Tibial nerve (tissue), 4 donors: Measurements from ENCODE around the gene PHF12. TPM values are rescaled to one million over a fixed set of nuclear protein-coding genes. Genes with fewer than 3 reads are reported as not detected.
A peak's percentile ranks its signal among the peaks of the same experiment; 100 is the strongest.

Experiments
- DNase-seq, 2 donors: peaks; one replicate each; pipeline ENCODE4 v3.0.0-alpha.2; 2019; ENCODE audit warnings: low spot score in 2 of 2
- H3K27ac ChIP-seq, 4 donors: fragments of 200-600 bp; sonication (generic) in 3 of 4; one replicate each; pipeline ENCODE4 v1.5.1; 2017 to 2019; ENCODE audit warnings: mild to moderate bottlenecking in 1 of 4
- H3K27me3 ChIP-seq, 2 donors: fragments of 200-600 bp; sonication (generic) in 1 of 2; one replicate each; pipeline versions ENCODE4 v1.5.1 to v1.6.0; 2017 to 2019
- H3K36me3 ChIP-seq, 3 donors: fragments of 200-600 bp; sonication (generic); one replicate each; pipeline ENCODE4 v1.5.1; 2018 to 2019
- H3K4me1 ChIP-seq, 4 donors: fragments of 200-600 bp; sonication (generic) in 3 of 4; one replicate each; pipeline ENCODE4 v1.5.1; 2017 to 2019
- H3K4me3 ChIP-seq, 4 donors: fragments of 200-600 bp; sonication (generic) in 3 of 4; one replicate each; pipeline ENCODE4 v1.5.1; 2017 to 2019; ENCODE audit warnings: mild to moderate bottlenecking in 1 of 4, moderate library complexity in 1 of 4
- H3K9me3 ChIP-seq, 4 donors: fragments of 200-600 bp; sonication (generic) in 3 of 4; one replicate each; pipeline ENCODE4 v1.5.1; 2017 to 2019
- CTCF ChIP-seq, 5 experiments: fragments of 200-600 bp in 3 of 5; fragments of 450-650 bp in 2 of 5; sonication (generic) in 3 of 5; IDR thresholded peaks; one replicate each; pipeline ENCODE4 v1.5.1; 2016 to 2019; ENCODE audit warnings: antibody characterized with exemption in 5 of 5, mild to moderate bottlenecking in 3 of 5, moderate library complexity in 2 of 5
- EP300 ChIP-seq, 2 donors: sonication (generic); formaldehyde crosslinking; IDR thresholded peaks; one replicate each; pipeline ENCODE4 v1.6.1; 2017; ENCODE audit warnings: antibody characterized with exemption in 2 of 2, mild to moderate bottlenecking in 1 of 2
- POLR2A ChIP-seq, 2 donors: fragments of 450-650 bp; IDR thresholded peaks; one replicate each; pipeline ENCODE4 v1.6.1; 2017; ENCODE audit warnings: antibody characterized with exemption in 2 of 2, mild to moderate bottlenecking in 2 of 2, moderate library complexity in 2 of 2
- WGBS, 2 donors: methylation state at CpG; one replicate each; pipeline ENCODE4 v1.1.5; 2018; 5-methylcytosine and 5-hydroxymethylcytosine counted together
- total RNA-seq, 4 donors: library from RNA; depleted of rRNA; stranded (reverse); fragments of >200 nt; gene quantifications; one replicate each; pipeline ENCODE4 v1.1.0, GENCODE V29; 2016

Gene PHF12
- total RNA-seq, 4 donors from 2014 or later, result 45.7 to 95.1 (median 49.6) TPM

GRCh38 chr17:28871056-28871579 is 80.2 kb downstream of the PHF12 start:
- Histone ChIP-seq H3K4me3 (no peak overlapping the region), H3K9me3 (no peaks in the 10 kb centered on the region), H3K4me1 (no peaks in the 10 kb centered on the region), H3K27me3 (no peaks in the 10 kb centered on the region), H3K36me3 (no peaks in the 10 kb centered on the region), H3K27ac (peak overlapping the region in 1 of 4 donors; percentile 26)
- DNase-seq, result no peak
- 71 to 82% methylated on average over 6 of the region's 6 CpGs for WGBS, 2 donors
- no peak for TF ChIP-seq CTCF (IDR thresholded peaks at IDR 0.05)
- TF ChIP-seq EP300 (IDR thresholded peaks at IDR 0.05), result no peak
- no peak for TF ChIP-seq POLR2A (IDR thresholded peaks at IDR 0.05)

DNA sequence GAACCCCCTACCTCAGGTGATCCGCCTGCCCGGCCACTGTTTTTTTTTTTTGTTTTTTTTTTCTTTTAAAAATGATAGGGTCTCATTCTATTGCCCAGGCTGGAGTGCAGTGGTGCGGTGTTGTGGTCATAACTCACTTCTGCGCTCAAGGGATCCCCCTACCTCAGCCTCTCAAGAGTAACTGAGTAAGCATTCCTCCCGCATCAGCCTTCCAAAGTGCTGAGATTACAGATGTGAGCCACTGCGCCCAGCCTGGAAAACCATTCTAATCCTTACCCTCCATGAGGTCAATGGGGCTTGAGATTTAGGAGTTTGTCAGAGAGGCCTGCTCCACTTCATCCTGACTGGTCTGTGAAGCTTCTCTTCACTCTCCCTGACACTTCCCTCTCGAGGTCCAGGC is 84.0 kb downstream of the PHF12 start:
- Histone ChIP-seq H3K4me3 (no peak overlapping the region), H3K27ac (no peak overlapping the region), H3K9me3 (no peaks in the 10 kb centered on the region), H3K36me3 (no peaks in the 10 kb centered on the region), H3K27me3 (no peaks in the 10 kb centered on the region), H3K4me1 (no peaks in the 10 kb centered on the region)
- no peak for TF ChIP-seq CTCF (IDR thresholded peaks at IDR 0.05)
- no peak for TF ChIP-seq POLR2A (IDR thresholded peaks at IDR 0.05)
- TF ChIP-seq EP300 (IDR thresholded peaks at IDR 0.05), result no peak
- 87 to 89% methylated on average over 7 of the region's 7 CpGs for WGBS, 2 donors
- DNase-seq, result no peak

DNA sequence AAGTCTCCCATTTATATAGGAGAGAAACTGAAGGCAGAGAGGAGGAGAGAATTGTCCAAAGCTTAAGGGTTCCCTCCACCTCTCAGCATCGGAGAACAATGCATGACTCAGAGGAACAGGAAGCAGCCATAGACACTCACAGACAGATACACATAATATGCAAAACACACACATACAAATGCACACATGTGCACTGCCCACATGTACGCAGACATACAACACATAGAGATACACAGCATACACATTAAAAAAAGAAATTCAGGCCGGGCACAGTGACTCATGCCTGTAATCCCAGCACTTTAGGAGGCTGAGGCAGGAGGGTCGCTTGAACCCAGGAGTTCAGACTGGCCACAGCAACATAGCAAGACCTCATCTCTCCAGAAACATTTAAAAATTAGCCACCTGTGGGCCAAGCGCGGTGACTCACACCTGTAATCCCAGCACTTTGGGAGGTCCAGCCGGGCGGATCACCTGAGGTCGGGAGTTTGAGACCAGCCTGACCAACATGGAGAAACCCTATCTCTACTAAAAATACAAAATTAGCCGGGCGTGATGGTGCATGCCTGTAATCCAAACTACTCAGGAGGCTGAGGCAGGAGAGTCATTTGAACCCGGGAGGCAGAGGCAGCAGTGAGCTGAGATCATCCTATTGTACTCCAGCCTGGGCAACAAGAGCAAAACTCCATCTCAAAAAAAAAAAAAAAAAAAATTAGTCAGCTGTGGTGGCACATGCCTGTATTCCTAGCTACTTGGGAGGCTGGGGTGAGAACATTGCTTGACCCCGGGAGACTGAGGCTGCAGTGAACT is 85.2 kb downstream of the PHF12 start:
- 86% methylated on average over 13 of the region's 13 CpGs for WGBS, 2 donors
- no peaks in the 10 kb centered on the region for H3K27me3 ChIP-seq
- TF ChIP-seq CTCF (IDR thresholded peaks at IDR 0.05) (no peak), EP300 (IDR thresholded peaks at IDR 0.05) (no peak), POLR2A (IDR thresholded peaks at IDR 0.05) (no peak)
- no peak overlapping the region for H3K27ac ChIP-seq
- no peaks in the 10 kb centered on the region for H3K9me3 ChIP-seq
- peaks cover 0 to 9% (median 0%) of the 10 kb centered on the region in 3 donors for H3K36me3 ChIP-seq
- H3K4me1 ChIP-seq, result no peaks in the 10 kb centered on the region
- no peak for DNase-seq
- H3K4me3 ChIP-seq, result no peak overlapping the region

GRCh38 chr17:28864991-28865849 is 86.1 kb downstream of the PHF12 start:
- 77 to 81% methylated on average over 11 of the region's 11 CpGs for WGBS, 2 donors
- TF ChIP-seq CTCF (IDR thresholded peaks at IDR 0.05), result no peak
- no peak for TF ChIP-seq POLR2A (IDR thresholded peaks at IDR 0.05)
- TF ChIP-seq EP300 (IDR thresholded peaks at IDR 0.05), result no peak
- H3K27ac ChIP-seq, result peak overlapping the region in 1 of 4 donors; percentile 44

More at GRCh38 chr17:28864991-28865849, 86.1 kb downstream of the PHF12 start:
- Histone ChIP-seq H3K27me3 (no peaks in the 10 kb centered on the region), H3K4me3 (no peak overlapping the region), H3K4me1 (no peaks in the 10 kb centered on the region), H3K9me3 (no peaks in the 10 kb centered on the region), H3K36me3 (peaks cover 0 to 18% (median 0%) of the 10 kb centered on the region in 3 donors)
- no peak for DNase-seq
